ENCODE data around the gene CKAP5.

The CKAP5 gene

GRCh38 chr11:46694607-46695006 lies 151.5 kb downstream of the CKAP5 start:
- TF ChIP-seq CTCF (IDR thresholded peaks at IDR 0.05; ENCODE audit: borderline replicate concordance, insufficient read depth, low read depth, low read length): no peak
- no peak overlapping the region for H3K4me3 ChIP-seq (ENCODE audit: low read depth, low read length)

GRCh38 chr11:46694072-46694471 lies 152.0 kb downstream of the CKAP5 start:
- TF ChIP-seq CTCF (IDR thresholded peaks at IDR 0.05; ENCODE audit: borderline replicate concordance, insufficient read depth, low read depth, low read length): no peak
- H3K4me3 ChIP-seq (ENCODE audit: low read depth, low read length): no peak overlapping the region

- TF ChIP-seq CTCF (IDR thresholded peaks at IDR 0.05; ENCODE audit: borderline replicate concordance, insufficient read depth, low read depth, low read length): no peak
- no peak overlapping the region for H3K4me3 ChIP-seq (ENCODE audit: low read depth, low read length)
Measured at GRCh38 chr11:46693597-46694012, 152.5 kb downstream of the CKAP5 start.
